Measurements from ENCODE around the gene DSN1. TPM values are rescaled to one million over a fixed set of nuclear protein-coding genes. Genes with fewer than 3 reads are reported as not detected.

DSN1 gene
- total RNA-seq, 1 experiment from 2014 or later = 40.8 TPM

DNA sequence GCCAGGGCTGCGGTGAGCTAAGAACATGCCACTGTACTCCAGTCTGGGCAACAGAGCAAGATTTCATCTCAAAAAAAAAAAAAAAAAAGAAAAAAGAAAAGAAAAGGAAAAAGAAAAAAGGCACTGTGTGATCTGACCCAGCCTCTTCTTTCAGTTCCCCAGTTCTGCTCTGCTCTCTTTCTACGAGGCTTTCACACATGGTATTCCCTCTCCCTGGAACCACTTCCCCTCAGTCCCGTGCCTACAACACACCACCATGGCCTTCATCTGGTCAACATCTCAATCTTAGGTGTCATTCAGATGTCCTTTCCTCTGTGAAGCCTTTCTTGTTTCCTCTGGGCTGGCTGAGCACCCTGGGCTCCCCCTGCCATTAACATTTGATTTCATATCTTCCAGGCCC, 2.3 kb upstream of the DSN1 start:
- peaks cover 3% of the 10 kb centered on the region for H3K4me1 ChIP-seq (ENCODE audit: insufficient read depth, low read length, poor library complexity, severe bottlenecking)
- intact Hi-C loops (cut with micrococcal nuclease; ENCODE audit: unreplicated experiment) = no loop called here
- H3K9me3 ChIP-seq (ENCODE audit: low read depth, low read length, poor library complexity, severe bottlenecking) = no peaks in the 10 kb centered on the region
- CTCF ChIA-PET = interaction anchor here (0.6 to 0.7 kb wide), 2 partner anchors 87 to 92 kb away, joined by 4 to 7 read pairs; no protein-coding TSS in a partner anchor
- no peaks in the 10 kb centered on the region for H3K27me3 ChIP-seq (replicated peaks; ENCODE audit: insufficient read depth, low read depth, low read length, poor library complexity)
- no TSS peak for BruUV-seq (replicated peaks)
- no peak overlapping the region for H3K27ac ChIP-seq (ENCODE audit: low read depth, low read length, poor library complexity, severe bottlenecking)
- no peak for DNase-seq (ENCODE audit: low spot score)
- POLR2A ChIA-PET (ENCODE audit: low non-redundant PET) = no interaction called here
- TF ChIP-seq, protein P1, sequence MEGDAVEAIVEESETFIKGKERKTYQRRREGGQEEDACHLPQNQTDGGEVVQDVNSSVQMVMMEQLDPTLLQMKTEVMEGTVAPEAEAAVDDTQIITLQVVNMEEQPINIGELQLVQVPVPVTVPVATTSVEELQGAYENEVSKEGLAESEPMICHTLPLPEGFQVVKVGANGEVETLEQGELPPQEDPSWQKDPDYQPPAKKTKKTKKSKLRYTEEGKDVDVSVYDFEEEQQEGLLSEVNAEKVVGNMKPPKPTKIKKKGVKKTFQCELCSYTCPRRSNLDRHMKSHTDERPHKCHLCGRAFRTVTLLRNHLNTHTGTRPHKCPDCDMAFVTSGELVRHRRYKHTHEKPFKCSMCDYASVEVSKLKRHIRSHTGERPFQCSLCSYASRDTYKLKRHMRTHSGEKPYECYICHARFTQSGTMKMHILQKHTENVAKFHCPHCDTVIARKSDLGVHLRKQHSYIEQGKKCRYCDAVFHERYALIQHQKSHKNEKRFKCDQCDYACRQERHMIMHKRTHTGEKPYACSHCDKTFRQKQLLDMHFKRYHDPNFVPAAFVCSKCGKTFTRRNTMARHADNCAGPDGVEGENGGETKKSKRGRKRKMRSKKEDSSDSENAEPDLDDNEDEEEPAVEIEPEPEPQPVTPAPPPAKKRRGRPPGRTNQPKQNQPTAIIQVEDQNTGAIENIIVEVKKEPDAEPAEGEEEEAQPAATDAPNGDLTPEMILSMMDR (conservative IDR thresholded peaks at IDR 0.05; ENCODE audit: low read depth, low read length) = no peak
- TF ChIP-seq EZH2 (IDR thresholded peaks at IDR 0.05; ENCODE audit: borderline replicate concordance, low read depth, low read length, poor library complexity, severe bottlenecking) = no peak
- H3K36me3 ChIP-seq (ENCODE audit: insufficient read depth, low read length, poor library complexity, severe bottlenecking) = peaks cover 4% of the 10 kb centered on the region
- H3K4me3 ChIP-seq (ENCODE audit: low read depth, low read length, poor library complexity, severe bottlenecking) = no peak overlapping the region

DNA sequence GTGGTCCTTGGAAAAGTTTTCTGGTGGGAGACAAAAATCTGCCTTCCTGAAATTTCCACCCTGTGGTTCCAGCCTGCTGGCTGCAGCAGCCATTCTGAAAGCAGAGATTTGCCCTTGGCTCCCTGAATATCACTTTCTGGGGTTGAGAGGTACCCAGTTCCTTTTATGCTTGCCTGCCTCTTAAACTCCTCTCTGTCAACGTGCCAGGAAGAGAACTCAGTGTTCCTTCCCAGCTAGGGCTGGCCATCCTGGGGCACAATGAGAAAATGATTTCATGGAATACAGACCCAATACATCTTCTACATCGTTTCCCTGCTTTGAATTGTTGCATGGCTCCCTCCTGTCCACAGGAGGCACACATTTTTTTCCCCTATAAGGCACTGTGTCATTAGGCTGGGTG, 1.6 kb upstream of the DSN1 start:
- BruUV-seq (replicated peaks) = no TSS peak
- Histone ChIP-seq H3K9me3 (ENCODE audit: low read depth, low read length, poor library complexity, severe bottlenecking) (no peaks in the 10 kb centered on the region), H3K27ac (ENCODE audit: low read depth, low read length, poor library complexity, severe bottlenecking) (no peak overlapping the region), H3K27me3 (replicated peaks; ENCODE audit: insufficient read depth, low read depth, low read length, poor library complexity) (no peaks in the 10 kb centered on the region), H3K4me1 (ENCODE audit: insufficient read depth, low read length, poor library complexity, severe bottlenecking) (peaks cover 3% of the 10 kb centered on the region), H3K36me3 (ENCODE audit: insufficient read depth, low read length, poor library complexity, severe bottlenecking) (peaks cover 10% of the 10 kb centered on the region), H3K4me3 (ENCODE audit: low read depth, low read length, poor library complexity, severe bottlenecking) (no peak overlapping the region)
- POLR2A ChIA-PET (ENCODE audit: low non-redundant PET) = no interaction called here
- TF ChIP-seq, protein P1 (conservative IDR thresholded peaks at IDR 0.05; ENCODE audit: low read depth, low read length) = no peak
- no peak for TF ChIP-seq EZH2 (IDR thresholded peaks at IDR 0.05; ENCODE audit: borderline replicate concordance, low read depth, low read length, poor library complexity, severe bottlenecking)
- peak; percentile 7 for DNase-seq (ENCODE audit: low spot score)
- intact Hi-C loops (cut with micrococcal nuclease; ENCODE audit: unreplicated experiment) = no loop called here
- CTCF ChIA-PET = no interaction called here

DNA sequence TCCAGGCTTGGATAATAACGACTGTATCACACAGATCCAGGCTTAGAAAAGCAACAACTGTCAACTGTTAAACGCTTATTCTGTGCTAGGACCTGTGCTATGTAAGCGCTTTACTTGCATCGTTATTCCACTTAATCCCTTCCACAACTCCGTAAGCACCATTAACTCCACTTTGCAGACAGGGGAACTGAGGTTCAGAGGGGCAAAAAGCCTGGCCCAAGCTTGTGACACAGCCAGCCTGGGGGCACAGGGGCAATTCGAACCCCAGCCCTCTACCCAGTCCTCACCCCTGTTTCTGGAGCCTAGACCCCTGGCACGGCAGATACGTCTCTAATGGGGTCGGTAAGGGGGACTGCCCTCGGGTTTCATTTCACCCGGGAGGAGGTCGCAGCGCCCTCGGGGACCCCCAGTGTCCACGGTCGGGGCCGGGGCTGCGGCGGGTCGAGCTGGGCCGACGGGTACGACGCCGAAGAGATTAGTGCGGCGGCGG, 411 bp downstream of the DSN1 start:
- H3K4me3 ChIP-seq (ENCODE audit: low read depth, low read length, poor library complexity, severe bottlenecking) = peak overlapping the region; percentile 69
- H3K9me3 ChIP-seq (ENCODE audit: low read depth, low read length, poor library complexity, severe bottlenecking) = no peaks in the 10 kb centered on the region
- no peak for DNase-seq (ENCODE audit: low spot score)
- POLR2A ChIA-PET (ENCODE audit: low non-redundant PET) = interaction anchor here (0.7 kb wide), 1 partner anchor 37 kb away, joined by 3 read pairs; no protein-coding TSS in a partner anchor
- no peaks in the 10 kb centered on the region for H3K27me3 ChIP-seq (replicated peaks; ENCODE audit: insufficient read depth, low read depth, low read length, poor library complexity)
- H3K36me3 ChIP-seq (ENCODE audit: insufficient read depth, low read length, poor library complexity, severe bottlenecking) = peaks cover 20% of the 10 kb centered on the region
- peaks cover 3% of the 10 kb centered on the region for H3K4me1 ChIP-seq (ENCODE audit: insufficient read depth, low read length, poor library complexity, severe bottlenecking)
- intact Hi-C loops (cut with micrococcal nuclease; ENCODE audit: unreplicated experiment) = no loop called here
- TSS peak; percentile 61 for BruUV-seq (replicated peaks)
- H3K27ac ChIP-seq (ENCODE audit: low read depth, low read length, poor library complexity, severe bottlenecking) = peak overlapping the region; percentile 89
- CTCF ChIA-PET = interaction anchor here (1.0 to 1.6 kb wide), 3 partner anchors 35 to 135 kb away, joined by 3 to 4 read pairs (median 4); no protein-coding TSS in a partner anchor
- TF ChIP-seq EZH2 (IDR thresholded peaks at IDR 0.05; ENCODE audit: borderline replicate concordance, low read depth, low read length, poor library complexity, severe bottlenecking) = no peak
- TF ChIP-seq, protein P1 (conservative IDR thresholded peaks at IDR 0.05; ENCODE audit: low read depth, low read length) = no peak

Data from A673 (cell line).